ENCODE measurements around the gene CLCA1.

Gene CLCA1

DNA sequence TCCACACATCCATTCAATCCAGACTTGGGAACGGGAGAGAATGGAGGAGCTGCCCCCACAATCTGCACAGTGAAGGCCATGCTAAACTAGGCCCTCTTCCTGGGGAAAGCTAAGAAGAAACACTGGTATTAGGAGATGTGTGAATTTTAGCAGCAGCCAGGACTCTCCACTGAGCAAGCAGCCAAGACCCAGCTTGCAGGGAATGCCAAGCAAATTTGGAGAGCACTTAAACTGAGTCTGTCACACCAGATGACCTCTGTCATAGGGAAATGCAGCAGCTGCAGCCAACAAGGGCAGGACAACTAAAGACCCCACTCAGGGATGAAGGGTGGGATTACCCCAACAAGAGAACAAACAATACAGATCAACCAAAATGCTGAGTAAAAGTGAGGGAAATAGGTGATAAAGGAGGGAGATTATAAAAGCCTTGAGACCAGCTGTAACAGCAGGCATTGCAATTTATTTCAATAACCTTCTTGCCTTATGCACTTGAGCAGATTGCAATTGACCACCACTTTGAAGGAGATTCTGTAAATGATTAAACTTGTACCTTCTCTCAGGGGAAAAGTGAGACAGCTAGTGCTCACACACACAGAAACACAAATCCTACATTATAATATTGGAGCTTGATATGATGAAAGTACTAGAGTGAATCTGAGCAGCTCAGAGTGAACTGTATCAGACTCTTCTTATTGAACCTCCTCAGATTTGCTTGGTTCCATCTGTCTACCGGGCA is 2.5 kb upstream of the CLCA1 start:
- DNase-seq = no peak

DNA sequence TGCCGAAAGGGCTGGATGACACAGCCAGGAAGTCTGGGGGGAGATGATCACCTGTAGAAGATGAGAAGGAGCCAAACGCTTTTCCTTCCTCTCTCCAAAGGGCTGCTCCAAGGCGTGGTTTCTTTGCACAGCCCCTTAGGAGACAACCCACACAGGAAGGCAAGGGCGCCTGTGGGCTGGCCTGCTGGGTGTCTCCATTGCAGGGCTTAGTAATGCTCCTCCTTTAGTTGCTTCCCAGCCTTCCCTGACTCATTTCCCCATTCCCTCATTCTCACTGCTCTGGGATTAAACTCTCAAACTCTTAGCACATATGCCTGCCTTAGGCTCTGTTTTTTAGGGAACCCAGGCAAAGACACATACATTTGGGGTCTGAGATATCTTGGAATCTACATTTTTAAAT is 1.7 kb upstream of the CLCA1 start:
- no peak for DNase-seq

DNA sequence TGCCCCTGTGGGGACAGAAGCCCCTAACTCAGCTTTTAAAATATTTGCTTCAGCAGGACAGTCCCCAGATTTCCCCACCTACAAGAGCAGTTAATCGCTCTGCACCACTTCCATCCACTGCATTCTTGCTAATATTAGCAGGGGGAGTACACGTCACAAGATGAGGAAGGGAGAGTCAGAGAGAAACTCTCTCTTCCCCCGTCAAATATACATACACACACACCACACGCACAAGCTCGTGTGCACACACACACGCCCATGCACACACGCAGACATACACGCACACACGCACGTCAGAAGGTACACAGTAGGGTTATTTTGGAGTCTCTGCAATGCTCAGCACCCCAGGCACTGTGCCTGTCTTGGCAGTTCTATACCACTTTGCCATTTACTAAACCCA is 2.1 kb downstream of the CLCA1 start:
- no peak for DNase-seq

DNA sequence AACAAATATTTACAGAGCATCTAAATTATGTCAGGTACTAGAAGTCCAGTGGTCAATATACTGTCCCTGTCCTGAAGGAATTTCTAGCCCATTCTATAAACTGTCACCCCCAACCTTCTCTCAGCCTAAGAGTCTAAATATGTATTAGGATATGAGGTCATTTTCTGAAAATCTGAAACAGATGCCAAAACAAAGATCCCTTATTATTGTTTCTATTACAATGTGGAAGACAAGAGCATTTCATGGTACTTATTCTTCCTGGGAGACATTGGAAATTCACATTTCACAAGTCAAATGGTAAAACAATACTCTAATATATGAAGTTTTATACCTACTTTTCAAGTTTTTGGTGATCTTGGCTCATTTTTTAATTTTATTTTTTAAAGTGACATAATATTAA is 2.6 kb downstream of the CLCA1 start:
- DNase-seq = no peak

DNA sequence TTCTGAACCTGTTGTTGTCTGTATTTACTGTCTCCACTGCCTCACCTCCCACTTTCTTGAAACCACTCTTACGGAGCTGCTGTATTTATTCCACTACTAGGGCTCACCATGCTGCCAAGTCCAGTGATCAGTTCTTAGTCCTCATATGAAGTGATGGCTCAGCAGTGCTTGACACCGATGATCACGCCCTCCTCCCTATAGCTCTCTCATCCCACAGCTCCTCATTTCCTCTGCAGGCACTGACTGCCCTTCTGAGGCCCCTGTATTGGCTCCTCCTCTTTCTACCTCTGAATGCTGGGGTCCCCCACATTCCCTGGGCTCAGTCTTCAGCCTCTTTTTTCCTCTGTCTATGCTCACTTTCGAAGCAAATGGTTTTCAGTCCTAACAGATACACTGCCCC is 3.4 kb downstream of the CLCA1 start:
- no peak for DNase-seq

GRCh38 chr1:86472767-86473166 is 4.0 kb downstream of the CLCA1 start:
- no peak for DNase-seq

- DNase-seq = no peak
These were observed 8.5 kb downstream of the CLCA1 start for GRCh38 chr1:86477256-86477655.

GRCh38 chr1:86477682-86478081 is 9.0 kb downstream of the CLCA1 start:
- DNase-seq = no peak

DNA sequence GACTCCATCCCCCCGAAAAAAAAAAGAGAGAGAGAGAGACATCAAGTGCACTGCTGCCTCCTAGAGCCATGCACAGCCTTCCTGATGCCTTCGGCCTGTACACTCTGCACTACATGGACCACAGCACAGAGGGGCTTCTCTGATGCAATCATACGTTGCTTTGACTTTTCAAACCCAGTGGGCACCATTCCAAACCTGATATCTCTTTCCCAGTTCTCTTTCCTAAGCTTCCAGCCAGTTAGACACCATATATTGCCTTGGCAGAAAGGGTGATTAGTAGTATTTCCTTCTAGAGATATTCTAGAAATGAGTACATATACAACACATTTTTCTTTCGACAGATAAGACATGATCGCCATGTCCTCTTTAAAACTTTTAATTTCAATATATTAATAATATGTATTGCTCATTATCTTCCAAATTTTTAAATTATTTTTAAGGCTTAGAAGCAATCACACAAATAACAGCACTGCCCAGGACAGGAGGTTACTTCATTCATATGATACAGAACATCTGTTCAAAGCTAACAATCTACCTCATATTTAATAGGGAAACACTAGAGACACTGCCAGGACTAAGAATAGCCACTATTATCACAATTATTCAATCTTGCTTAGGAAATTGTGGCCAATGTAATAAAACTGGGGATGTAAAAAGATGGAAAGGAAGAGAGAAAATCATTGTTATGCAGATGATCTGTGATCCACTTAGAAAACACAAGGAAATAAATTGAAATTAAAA is 9.9 kb downstream of the CLCA1 start:
- no peak for DNase-seq

- no peak for DNase-seq
These were observed 13.2 kb downstream of the CLCA1 start for GRCh38 chr1:86481966-86482365.

DNA sequence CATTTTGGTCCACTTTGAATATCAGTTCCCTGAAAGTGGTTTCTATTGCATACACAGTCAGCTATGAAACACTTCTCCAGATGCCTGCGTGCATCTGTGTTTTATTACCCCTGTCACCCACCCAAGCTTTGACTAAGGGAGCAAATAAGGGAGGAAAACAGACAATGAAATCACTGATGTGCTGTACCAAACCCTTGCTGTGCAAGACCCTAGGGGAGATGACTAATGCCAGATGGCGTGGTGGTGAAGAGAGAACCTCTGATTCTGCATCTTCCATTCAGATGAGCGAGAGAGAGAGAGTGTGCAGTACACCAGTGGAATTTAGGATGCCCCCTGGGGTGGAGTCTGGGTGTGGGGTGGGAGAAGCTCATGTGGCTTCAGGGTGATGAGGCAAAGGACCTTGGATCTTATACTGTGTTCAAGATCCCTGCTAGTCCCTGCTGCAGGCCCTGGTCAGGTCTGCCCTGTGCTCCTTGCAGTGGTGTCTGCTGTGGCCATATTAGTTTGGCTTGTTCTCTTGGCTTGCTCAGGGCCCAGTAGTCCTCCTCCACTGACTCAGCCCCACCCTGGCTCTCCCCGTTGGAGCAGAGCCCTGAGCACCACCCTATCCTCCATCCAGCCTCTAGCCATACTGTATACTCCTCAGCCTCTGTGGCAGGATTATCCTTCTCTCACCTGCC is 18.5 kb downstream of the CLCA1 start:
- DNase-seq = no peak

DNA sequence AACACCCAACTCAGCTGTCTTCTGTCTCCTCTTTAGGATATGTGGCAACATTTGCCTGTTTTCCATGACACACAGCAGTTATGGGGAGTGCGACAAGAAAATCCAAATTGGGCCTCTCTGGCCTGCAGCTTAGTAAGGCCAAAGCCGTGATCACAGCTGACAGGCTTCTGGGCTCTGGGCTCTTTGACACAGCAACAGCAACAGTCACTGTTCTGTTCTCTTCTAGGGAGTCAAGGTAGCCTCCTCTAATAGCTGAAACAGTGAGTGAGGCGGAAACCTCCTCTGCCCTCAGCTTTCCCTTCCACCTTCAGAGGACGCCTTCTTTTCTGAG is 19.0 kb downstream of the CLCA1 start:
- no peak for DNase-seq

DNA sequence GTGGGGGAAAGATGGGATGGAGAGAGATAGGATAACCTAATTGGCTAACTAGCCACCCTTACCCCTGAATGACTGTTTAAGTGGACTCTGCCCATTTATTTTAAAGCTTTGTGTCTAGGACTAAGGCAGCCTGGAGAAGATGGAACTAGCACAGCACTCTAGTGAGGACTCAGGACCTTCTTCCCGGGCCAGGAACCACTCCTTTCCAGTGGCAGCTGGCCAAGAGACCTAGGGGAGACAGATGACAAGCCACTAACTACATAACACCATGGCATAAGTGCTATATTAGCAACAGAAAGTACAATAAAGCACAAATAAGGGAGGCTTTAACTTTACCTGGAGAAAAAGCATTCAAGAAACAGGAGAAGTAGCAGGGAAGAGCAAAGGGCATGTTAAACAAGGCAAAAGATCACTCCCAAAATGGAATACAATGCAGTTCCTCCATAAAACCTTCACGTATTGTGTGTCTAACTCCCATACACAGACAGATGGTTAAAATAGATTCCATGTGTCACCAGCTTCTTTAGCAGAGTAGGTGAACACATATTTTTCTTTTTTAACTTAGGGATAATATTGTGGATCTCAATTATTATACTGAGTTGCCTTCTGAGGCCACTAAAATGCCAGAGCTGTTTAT is 20.6 kb downstream of the CLCA1 start:
- DNase-seq = no peak

DNA sequence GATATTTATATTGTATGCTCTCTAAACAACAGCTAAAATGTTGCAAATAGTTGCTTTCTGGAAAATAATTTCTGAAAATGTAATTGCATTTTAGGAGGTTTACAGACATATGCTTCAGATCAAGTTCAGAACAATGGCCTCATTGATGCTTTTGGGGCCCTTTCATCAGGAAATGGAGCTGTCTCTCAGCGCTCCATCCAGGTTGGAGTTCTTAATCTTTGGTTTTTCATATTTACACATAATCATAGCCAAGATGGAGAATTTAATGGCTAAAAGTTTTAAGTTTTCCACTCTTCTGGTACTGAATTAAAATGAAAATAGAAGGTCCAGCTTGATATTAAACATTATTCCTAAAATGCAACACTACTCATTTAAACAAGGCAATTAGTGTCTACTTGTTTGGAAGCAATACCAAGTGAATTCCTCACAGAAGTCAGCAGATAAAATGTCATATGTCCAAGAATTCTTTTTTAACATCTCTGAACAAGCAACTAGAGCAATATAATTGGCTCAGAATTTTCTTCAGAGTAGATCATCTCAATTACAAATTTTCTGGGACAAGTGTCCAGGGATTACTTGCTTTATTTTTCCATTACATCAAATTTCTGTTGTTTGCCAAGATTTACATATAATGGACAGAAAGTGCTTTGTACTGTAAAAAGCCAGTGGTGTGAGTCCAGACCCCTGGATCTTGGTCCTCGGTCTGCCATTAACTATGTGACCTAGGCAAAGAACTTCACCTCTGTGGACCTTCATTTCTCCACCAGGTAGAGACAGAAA is 22.6 kb downstream of the CLCA1 start:
- DNase-seq = no peak

- no peak for DNase-seq
These were observed 29.6 kb downstream of the CLCA1 start for GRCh38 chr1:86498281-86498680.

GRCh38 chr1:86499987-86500593 is 31.4 kb downstream of the CLCA1 start:
- no peak for DNase-seq

- no peak for DNase-seq
These were observed 32.0 kb downstream of the CLCA1 start for GRCh38 chr1:86500714-86501113.

- peak; percentile 18 for DNase-seq
These were observed 33.5 kb downstream of the CLCA1 start for GRCh38 chr1:86502125-86502646.

GRCh38 chr1:86502721-86503405 is 34.1 kb downstream of the CLCA1 start:
- DNase-seq = no peak

- DNase-seq = no peak
These were observed 34.8 kb downstream of the CLCA1 start for GRCh38 chr1:86503406-86504136.

- no peak for DNase-seq
These were observed 35.4 kb downstream of the CLCA1 start for GRCh38 chr1:86504137-86504479.

All from activated effector memory CD4-positive, alpha-beta T cell treated with Interleukin-2 at 50 U/mL for 16 hours (primary cell).